ENCODE data around the gene VRK1.

Gene VRK1

GRCh38 chr14:96920820-96921219 is 123.6 kb downstream of the VRK1 start:
- DNase-seq (ENCODE audit: low read depth): no peak

- DNase-seq (ENCODE audit: low read depth): no peak
Observed at GRCh38 chr14:96922986-96923385, 125.8 kb downstream of the VRK1 start.

GRCh38 chr14:96925422-96925821 is 128.2 kb downstream of the VRK1 start:
- no peak for DNase-seq (ENCODE audit: low read depth)

- DNase-seq (ENCODE audit: low read depth): no peak
Observed at GRCh38 chr14:96926001-96926400, 128.8 kb downstream of the VRK1 start.

DNA sequence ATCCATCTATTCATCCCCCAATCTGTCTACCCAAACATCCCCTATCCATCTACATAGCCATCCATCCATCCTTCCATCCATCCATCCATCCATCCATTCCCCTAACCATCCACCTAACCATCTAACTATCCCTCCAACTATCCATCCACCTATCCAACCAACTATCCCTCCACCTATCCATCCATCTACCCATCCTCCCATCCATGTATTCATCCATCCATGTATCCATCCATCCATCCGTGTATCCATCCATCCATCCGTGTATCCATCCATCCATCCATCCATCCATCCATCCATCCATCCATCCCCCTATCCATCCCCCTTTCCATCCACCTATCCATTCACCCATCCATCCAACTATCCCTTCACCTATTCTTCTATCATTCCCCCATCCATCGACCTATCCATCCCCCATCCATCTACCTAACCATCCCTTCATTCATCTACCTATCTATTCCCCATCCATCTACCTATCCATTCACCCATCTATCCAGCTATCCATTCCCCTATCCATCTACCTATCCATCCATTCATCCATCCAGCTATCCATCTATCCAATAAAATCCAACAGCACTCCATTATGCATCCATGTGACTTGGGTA is 131.7 kb downstream of the VRK1 start:
- DNase-seq (ENCODE audit: low read depth): no peak

GRCh38 chr14:96929950-96930349 is 132.8 kb downstream of the VRK1 start:
- DNase-seq (ENCODE audit: low read depth): no peak

GRCh38 chr14:96930526-96930925 is 133.3 kb downstream of the VRK1 start:
- no peak for DNase-seq (ENCODE audit: low read depth)

Data from HS-27A (cell line).